Liver (tissue), 9 donors: ENCODE measurements around the gene BLACAT1. TPM values are rescaled to one million over a fixed set of nuclear protein-coding genes. Genes with fewer than 3 reads are reported as not detected.

Experiments
- DNase-seq: peaks from one replicate; pipeline ENCODE4 v3.0.0-alpha.2; 2017; ENCODE audit warnings: low spot score
- H3K27ac ChIP-seq, 2 donors: one replicate each; pipeline ENCODE4 v1.7.0; 2013; ENCODE audit warnings: inconsistent platforms in 2 of 2, low read length in 2 of 2, control low read depth in 1 of 2, low read depth in 1 of 2, mild to moderate bottlenecking in 1 of 2
- H3K27me3 ChIP-seq, 4 donors: one replicate each; pipeline versions ENCODE4 v1.6.1 to v1.7.0; 2013; ENCODE audit warnings: low read length in 3 of 4, inconsistent platforms in 1 of 4, mild to moderate bottlenecking in 1 of 4, moderate library complexity in 1 of 4; ENCODE audit not compliant: control insufficient read depth in 4 of 4, insufficient read depth in 4 of 4
- H3K36me3 ChIP-seq, 4 donors: one replicate each; pipeline versions ENCODE4 v1.6.1 to v1.7.0; 2013; ENCODE audit warnings: low read length in 3 of 4, mild to moderate bottlenecking in 3 of 4, low read depth in 1 of 4, moderate library complexity in 1 of 4; ENCODE audit not compliant: control insufficient read depth in 4 of 4, insufficient read depth in 3 of 4
- H3K4me1 ChIP-seq, 4 donors: one replicate each; pipeline versions ENCODE4 v1.6.1 to v1.7.0; 2013; ENCODE audit warnings: low read length in 3 of 4, mild to moderate bottlenecking in 3 of 4, moderate library complexity in 1 of 4; ENCODE audit not compliant: control insufficient read depth in 4 of 4, insufficient read depth in 4 of 4
- H3K4me3 ChIP-seq, 3 donors: one replicate each; pipeline versions ENCODE4 v1.6.1 to v1.7.0; 2013; ENCODE audit warnings: low read length in 3 of 3, control low read depth in 1 of 3, low read depth in 1 of 3, mild to moderate bottlenecking in 1 of 3
- H3K9ac ChIP-seq, 2 donors: one replicate each; pipeline ENCODE4 v1.7.0; 2013; ENCODE audit warnings: low read length in 2 of 2, mild to moderate bottlenecking in 2 of 2, moderate library complexity in 2 of 2, control low read depth in 1 of 2, low read depth in 1 of 2
- H3K9me3 ChIP-seq, 4 donors: one replicate each; pipeline versions ENCODE4 v1.6.1 to v1.7.0; 2013; ENCODE audit warnings: low read length in 3 of 4; ENCODE audit not compliant: control insufficient read depth in 4 of 4
- ATF3 ChIP-seq: IDR thresholded peaks from 2 replicates; pipeline ENCODE4 v1.6.1; 2016; ENCODE audit warnings: antibody characterized with exemption
- CTCF ChIP-seq: fragments of 150-350 bp; IDR thresholded peaks from 2 replicates; pipeline ENCODE4 v1.5.1; 2017; ENCODE audit warnings: improper control_type of control experiment, low read depth, low read length; ENCODE audit not compliant: missing input control
- GABPA ChIP-seq, 2 donors: IDR thresholded peaks in 1 of 2; conservative IDR thresholded peaks in 1 of 2; 2 replicates each; pipeline ENCODE4 v1.6.1; 2016; ENCODE audit warnings: antibody characterized with exemption in 2 of 2, mild to moderate bottlenecking in 1 of 2, moderate library complexity in 1 of 2
- HNF4A ChIP-seq, 2 donors: conservative IDR thresholded peaks; 2 replicates each; pipeline ENCODE4 v1.6.1; 2016; ENCODE audit warnings: antibody characterized with exemption in 2 of 2, mild to moderate bottlenecking in 2 of 2
- HNF4G ChIP-seq: IDR thresholded peaks from 2 replicates; pipeline ENCODE4 v1.6.1; 2016; ENCODE audit warnings: antibody characterized with exemption
- JUND ChIP-seq, 2 donors: IDR thresholded peaks; 2 replicates each; pipeline ENCODE4 v1.6.1; 2016; ENCODE audit warnings: antibody characterized with exemption in 2 of 2
- MAX ChIP-seq: IDR thresholded peaks from 2 replicates; pipeline ENCODE4 v1.6.1; 2016; ENCODE audit warnings: antibody characterized with exemption
- NR2F2 ChIP-seq: IDR thresholded peaks from 2 replicates; pipeline ENCODE4 v1.6.1; 2016; ENCODE audit warnings: antibody characterized with exemption
- RAD21 ChIP-seq, 2 donors: IDR thresholded peaks; 2 replicates each; pipeline ENCODE4 v1.6.1; 2016; ENCODE audit warnings: antibody characterized with exemption in 2 of 2, mild to moderate bottlenecking in 2 of 2
- REST ChIP-seq: IDR thresholded peaks from 2 replicates; pipeline ENCODE4 v1.6.1; 2016; ENCODE audit warnings: antibody characterized with exemption, mild to moderate bottlenecking
- SP1 ChIP-seq: IDR thresholded peaks from 2 replicates; pipeline ENCODE4 v1.6.1; 2018; ENCODE audit warnings: antibody characterized with exemption, mild to moderate bottlenecking
- TAF1 ChIP-seq: conservative IDR thresholded peaks from 2 replicates; pipeline ENCODE4 v1.6.1; 2016; ENCODE audit warnings: antibody characterized with exemption, mild to moderate bottlenecking
- YY1 ChIP-seq: IDR thresholded peaks from 2 replicates; pipeline ENCODE4 v1.6.1; 2016; ENCODE audit warnings: antibody characterized with exemption, mild to moderate bottlenecking
- ZBTB33 ChIP-seq: IDR thresholded peaks from 2 replicates; pipeline ENCODE4 v1.6.1; 2016; ENCODE audit warnings: antibody characterized with exemption
- WGBS: extraction: QIAGEN DNeasy Blood & Tissue Kit; methylation state at CpG from one replicate; pipeline ENCODE4 v1.1.7; 2013; 5-methylcytosine and 5-hydroxymethylcytosine counted together
- polyA plus RNA-seq, 2 donors: library from polyadenylated mRNA; stranded (reverse) in 1 of 2; unstranded in 1 of 2; fragments of 200-250 nt in 1 of 2; fragments of >200 nt in 1 of 2; fragmentation: Nextera tagmentation in 1 of 2; extraction: Ambion mirVana in 1 of 2; gene quantifications; one replicate each; pipeline versions ENCODE4 v1.2.1 to v1.2.3, GENCODE V29; 2013 to 2015
- total RNA-seq, 2 donors: library from RNA; depleted of rRNA; stranded (reverse); fragments of >200 nt; gene quantifications; one replicate each; pipeline ENCODE4 v1.2.3, GENCODE V29; 2014
- donor health status: healthy.
- donor health status: healthy.
- donor health status: healthy.
- donor health status: healthy.
- donor health status: healthy.

Gene BLACAT1
- total and polyA plus RNA-seq, 4 donors, result not detected

- Histone ChIP-seq H3K27ac (no peak overlapping the region), H3K9me3 (no peaks in the 10 kb centered on the region), H3K27me3 (no peaks in the 10 kb centered on the region), H3K4me3 (no peak overlapping the region), H3K36me3 (no peaks in the 10 kb centered on the region), H3K9ac (no peak overlapping the region), H3K4me1 (peaks cover 0 to 17% (median 1%) of the 10 kb centered on the region in 4 donors)
- TF ChIP-seq TAF1 (no peak), JUND (IDR thresholded peaks at IDR 0.05) (no peak), RAD21 (IDR thresholded peaks at IDR 0.05) (no peak), ATF3 (no peak), REST (no peak), MAX (no peak), CTCF (no peak)
- DNase-seq, result no peak
- 86% methylated on average over 5 of the region's 5 CpGs for WGBS
Measured at GRCh38 chr1:205436776-205437410, 19.0 kb downstream of the BLACAT1 start.

GRCh38 chr1:205435578-205436573 is 20.0 kb downstream of the BLACAT1 start:
- Histone ChIP-seq H3K4me1 (peaks cover 0 to 13% (median 2%) of the 10 kb centered on the region in 4 donors), H3K36me3 (no peaks in the 10 kb centered on the region), H3K27ac (no peak overlapping the region), H3K27me3 (no peaks in the 10 kb centered on the region), H3K9me3 (no peaks in the 10 kb centered on the region), H3K4me3 (no peak overlapping the region), H3K9ac (no peak overlapping the region)
- DNase-seq, result no peak
- WGBS, result 52% methylated on average over 11 of the region's 11 CpGs
- TF ChIP-seq SP1, result no peak

- H3K9me3 ChIP-seq, result no peaks in the 10 kb centered on the region
- H3K9ac ChIP-seq, result no peak overlapping the region
- H3K4me3 ChIP-seq, result no peak overlapping the region
- no peaks in the 10 kb centered on the region for H3K27me3 ChIP-seq
- no peak overlapping the region for H3K27ac ChIP-seq
- TF ChIP-seq HNF4G, result no peak
- TF ChIP-seq HNF4A (conservative IDR thresholded peaks at IDR 0.05), result no peak
- no peak for TF ChIP-seq NR2F2
- no peak for TF ChIP-seq GABPA (IDR thresholded peaks at IDR 0.05 in 1 of 2, conservative IDR thresholded peaks at IDR 0.05 in 1 of 2)
- TF ChIP-seq ATF3, result no peak
- no peak for TF ChIP-seq RAD21 (IDR thresholded peaks at IDR 0.05)
- no peak for TF ChIP-seq ZBTB33
- no peak for TF ChIP-seq YY1
- H3K4me1 ChIP-seq, result peaks cover 0 to 16% (median 7%) of the 10 kb centered on the region in 4 donors
- 74% methylated on average over 6 of the region's 6 CpGs for WGBS
- DNase-seq, result no peak
- no peaks in the 10 kb centered on the region for H3K36me3 ChIP-seq
Measured at GRCh38 chr1:205434738-205435137, 21.1 kb downstream of the BLACAT1 start.
